Thyroid gland (tissue), 4 donors: ENCODE data around the gene BRK1. TPM values are rescaled to one million over a fixed set of nuclear protein-coding genes. Genes with fewer than 3 reads are reported as not detected.

Experiments used
- total RNA-seq, 4 donors: library from RNA; depleted of rRNA; stranded (reverse); fragments of >200 nt; gene quantifications; one replicate each; pipeline ENCODE4 v1.2.3, GENCODE V29; 2016

BRK1 gene
- total RNA-seq, 4 donors from 2014 or later: 80.6 to 158 (median 108) TPM

Other genes starting within 250 kb of the BRK1 start
- 1 to 10 TPM; 2.2 to 9.4 (median 3.0) TPM for gene CIDEC, start 235.4 kb upstream of the BRK1 start, total RNA-seq
- 10 to 100 TPM; 18.9 to 37.5 (median 32.7) TPM for gene JAGN1, start 225.1 kb upstream of the BRK1 start, total RNA-seq
- gene IL17RE, start 212.8 kb upstream of the BRK1 start, total RNA-seq: 1 to 10 TPM; 3.7 to 8.1 (median 6.7) TPM
- 10 to 100 TPM; 64.2 to 70.2 (median 68.0) TPM for gene IL17RC, start 198.6 kb upstream of the BRK1 start, total RNA-seq
- gene CRELD1, start 181.8 kb upstream of the BRK1 start, total RNA-seq: 100 to 1,000 TPM in 2 of 4 donors, 10 to 100 TPM in 2; 57.3 to 192 (median 96.7) TPM
- 1 to 10 TPM; 2.8 to 8.5 (median 6.6) TPM for gene PRRT3, start 163.3 kb upstream of the BRK1 start, total RNA-seq
- gene EMC3, start 128.8 kb upstream of the BRK1 start, total RNA-seq: 100 to 1,000 TPM in 2 of 4 donors, 10 to 100 TPM in 2; 53.1 to 160 (median 117) TPM
- 1 to 10 TPM; 2.0 to 7.9 (median 4.4) TPM for gene FANCD2, start 89.2 kb upstream of the BRK1 start, total RNA-seq
- gene FANCD2OS, start 7.4 kb upstream of the BRK1 start, total RNA-seq: not detected
- 10 to 100 TPM; 55.0 to 60.1 (median 58.5) TPM for gene VHL, start 26.1 kb downstream of the BRK1 start, total RNA-seq
- gene IRAK2, start 49.2 kb downstream of the BRK1 start, total RNA-seq: 1 to 10 TPM; 5.0 to 9.1 (median 7.4) TPM
- gene TATDN2, start 132.8 kb downstream of the BRK1 start, total RNA-seq: 10 to 100 TPM; 21.4 to 37.1 (median 30.1) TPM
- 1 to 10 TPM in 2 of 4 donors, under 1 TPM in 1, not detected in 1; 0.56 to 1.2 (median 1.1) TPM for gene GHRL, start 177.3 kb downstream of the BRK1 start, total RNA-seq
- 100 to 1,000 TPM in 3 of 4 donors, 10 to 100 TPM in 1; 93.3 to 156 (median 136) TPM for gene SEC13, start 205.4 kb downstream of the BRK1 start, total RNA-seq